NB4 (cell line): Measurements from ENCODE around the gene COX20.
A peak's percentile ranks its signal among the peaks of the same experiment; 100 is the strongest.

Experiments
- DNase-seq: peaks from one replicate; pipeline ENCODE4 v3.0.0; 2010; ENCODE audit warnings: low read depth
- H3K4me3 ChIP-seq: one replicate; pipeline ENCODE4 v1.5.1; 2011; ENCODE audit warnings: mild to moderate bottlenecking, low read depth, low read length, moderate library complexity
- CTCF ChIP-seq: IDR thresholded peaks from one replicate; pipeline ENCODE4 v1.5.1; 2012; ENCODE audit warnings: low read depth, low read length
- MYC ChIP-seq: IDR thresholded peaks from 2 replicates; pipeline ENCODE4 v1.6.1; 2011; ENCODE audit warnings: low read depth, low read length
- POLR2A ChIP-seq: IDR thresholded peaks from 2 replicates; pipeline ENCODE4 v1.6.1; 2011; ENCODE audit warnings: mild to moderate bottlenecking; ENCODE audit not compliant: insufficient read length; ENCODE audit errors: extremely low read depth
- TF ChIP-seq, protein P1 (sequence below): IDR thresholded peaks from 2 replicates; pipeline ENCODE4 v1.6.1; 2011; ENCODE audit warnings: low read depth, low read length

COX20 gene, protein sequence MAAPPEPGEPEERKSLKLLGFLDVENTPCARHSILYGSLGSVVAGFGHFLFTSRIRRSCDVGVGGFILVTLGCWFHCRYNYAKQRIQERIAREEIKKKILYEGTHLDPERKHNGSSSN

GRCh38 chr1:244835276-244836134 lies at the start of gene COX20:
Gene COX20, plus strand, starts transcription at chr1:244835658. Its CDS starts 57 bp downstream, at chr1:244835715.
- TF ChIP-seq POLR2A (peak; percentile 57), CTCF (no peak), MYC (peak; percentile 86)
- TF ChIP-seq, protein P1, sequence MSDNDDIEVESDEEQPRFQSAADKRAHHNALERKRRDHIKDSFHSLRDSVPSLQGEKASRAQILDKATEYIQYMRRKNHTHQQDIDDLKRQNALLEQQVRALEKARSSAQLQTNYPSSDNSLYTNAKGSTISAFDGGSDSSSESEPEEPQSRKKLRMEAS: peak; percentile 90
- DNase-seq: no peak
- peak within 1 kb of the TSS; percentile 96 for H3K4me3 ChIP-seq

GRCh38 chr1:244788493-244789275 lies 46.8 kb upstream of the COX20 start:
- TF ChIP-seq, protein P1: no peak
- no peak for TF ChIP-seq POLR2A
- TF ChIP-seq CTCF: no peak
- TF ChIP-seq MYC: no peak
- no peak overlapping the region for H3K4me3 ChIP-seq
- DNase-seq: no peak

GRCh38 chr1:244789276-244789580 lies 46.2 kb upstream of the COX20 start:
- no peak for TF ChIP-seq CTCF
- no peak for TF ChIP-seq POLR2A
- TF ChIP-seq MYC: no peak
- TF ChIP-seq, protein P1: no peak
- no peak overlapping the region for H3K4me3 ChIP-seq

GRCh38 chr1:244789731-244790130 lies 45.7 kb upstream of the COX20 start:
- TF ChIP-seq POLR2A (no peak), CTCF (no peak), MYC (no peak)
- TF ChIP-seq, protein P1: no peak
- DNase-seq: no peak
- no peak overlapping the region for H3K4me3 ChIP-seq

More at GRCh38 chr1:244789276-244789580, 46.2 kb upstream of the COX20 start:
- no peak for DNase-seq

GRCh38 chr1:244791061-244791460 lies 44.4 kb upstream of the COX20 start:
- no peak for DNase-seq
- TF ChIP-seq POLR2A (no peak), CTCF (no peak), MYC (no peak)
- TF ChIP-seq, protein P1: no peak
- H3K4me3 ChIP-seq: no peak overlapping the region
